ENCODE measurements around the gene CCDC93. TPM values are rescaled to one million over a fixed set of nuclear protein-coding genes. Genes with fewer than 3 reads are reported as not detected.

Gene CCDC93
- total and polyA plus RNA-seq, 2 of the 4 experiments (the other 2 are of a cell fraction) = 8.1 to 17.2 TPM

DNA sequence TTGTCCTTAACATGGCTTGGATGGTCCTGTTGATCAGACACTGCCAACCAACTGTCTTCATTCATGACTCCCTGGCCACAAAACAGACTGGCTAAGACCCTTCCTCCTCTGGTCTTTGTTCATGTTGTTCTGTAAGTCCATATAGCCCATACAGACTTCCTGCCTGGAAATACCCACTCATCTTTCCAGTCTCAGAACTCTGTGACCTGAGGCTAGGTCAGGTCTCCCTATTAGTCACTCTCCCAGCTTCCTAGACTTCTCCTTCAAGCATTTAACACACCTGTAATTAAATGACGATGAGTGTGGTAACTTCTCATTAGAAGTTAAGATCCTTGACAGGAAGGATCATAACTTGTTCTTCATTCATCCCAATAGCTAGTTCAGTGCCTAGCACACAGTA, 56.3 kb downstream of the CCDC93 start:
- H3K4me3 ChIP-seq (ENCODE audit: insufficient read depth, low read depth, low read length) = no peak overlapping the region
- no peaks in the 10 kb centered on the region for H3K27me3 ChIP-seq (ENCODE audit: control insufficient read depth, insufficient read depth, low read length)
- no peak overlapping the region for H2BK20ac ChIP-seq (ENCODE audit: low read depth, low read length)
- H2AFZ ChIP-seq (replicated peaks; ENCODE audit: low read length, poor library complexity) = no peak overlapping the region
- in situ Hi-C loops (cut with MboI; ENCODE audit: low sequenced_read_pairs) = no loop called here
- H2AK5ac ChIP-seq (ENCODE audit: low read depth, low read length) = peak overlapping the region; percentile 30; the same call in 1 of the 2 replicates
- no peak overlapping the region for H2BK15ac ChIP-seq (ENCODE audit: low read depth, low read length)
- H4K8ac ChIP-seq (ENCODE audit: low read depth in 2 of 2, low read length in 2 of 2) = no peak overlapping the region
- no peak overlapping the region for H3K9ac ChIP-seq (ENCODE audit: low read depth, low read length)
- CTCF ChIA-PET = interaction anchor here (0.5 to 2.3 kb wide), 2 partner anchors 23 to 143 kb away, joined by 4 to 9 read pairs; partner anchors contain the start of gene DDX18
- TF ChIP-seq CHD1 (IDR thresholded peaks at IDR 0.05; ENCODE audit: low read depth, low read length) = no peak
- TF ChIP-seq RAD21 (IDR thresholded peaks at IDR 0.05; ENCODE audit: low read length) = no peak
- TF ChIP-seq, protein P1, sequence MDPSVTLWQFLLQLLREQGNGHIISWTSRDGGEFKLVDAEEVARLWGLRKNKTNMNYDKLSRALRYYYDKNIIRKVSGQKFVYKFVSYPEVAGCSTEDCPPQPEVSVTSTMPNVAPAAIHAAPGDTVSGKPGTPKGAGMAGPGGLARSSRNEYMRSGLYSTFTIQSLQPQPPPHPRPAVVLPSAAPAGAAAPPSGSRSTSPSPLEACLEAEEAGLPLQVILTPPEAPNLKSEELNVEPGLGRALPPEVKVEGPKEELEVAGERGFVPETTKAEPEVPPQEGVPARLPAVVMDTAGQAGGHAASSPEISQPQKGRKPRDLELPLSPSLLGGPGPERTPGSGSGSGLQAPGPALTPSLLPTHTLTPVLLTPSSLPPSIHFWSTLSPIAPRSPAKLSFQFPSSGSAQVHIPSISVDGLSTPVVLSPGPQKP (IDR thresholded peaks at IDR 0.05; ENCODE audit: borderline replicate concordance, low read depth, low read length) = no peak
- TF ChIP-seq MXI1 (IDR thresholded peaks at IDR 0.05; ENCODE audit: borderline replicate concordance, low read depth, low read length) = no peak
- no peak for TF ChIP-seq BHLHE40 (IDR thresholded peaks at IDR 0.05; ENCODE audit: low read depth, low read length)
- no peak for TF ChIP-seq RFX5 (IDR thresholded peaks at IDR 0.05; ENCODE audit: low read depth, low read length)
- TF ChIP-seq NFE2L2 (IDR thresholded peaks at IDR 0.05; ENCODE audit: low read depth, low read length) = no peak
- TF ChIP-seq FOS (IDR thresholded peaks at IDR 0.05; ENCODE audit: low read depth, low read length) = no peak
- no peak for TF ChIP-seq MAFK (IDR thresholded peaks at IDR 0.05; ENCODE audit: low read depth, low read length)
- TF ChIP-seq, protein P2, sequence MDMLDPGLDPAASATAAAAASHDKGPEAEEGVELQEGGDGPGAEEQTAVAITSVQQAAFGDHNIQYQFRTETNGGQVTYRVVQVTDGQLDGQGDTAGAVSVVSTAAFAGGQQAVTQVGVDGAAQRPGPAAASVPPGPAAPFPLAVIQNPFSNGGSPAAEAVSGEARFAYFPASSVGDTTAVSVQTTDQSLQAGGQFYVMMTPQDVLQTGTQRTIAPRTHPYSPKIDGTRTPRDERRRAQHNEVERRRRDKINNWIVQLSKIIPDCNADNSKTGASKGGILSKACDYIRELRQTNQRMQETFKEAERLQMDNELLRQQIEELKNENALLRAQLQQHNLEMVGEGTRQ (IDR thresholded peaks at IDR 0.05; ENCODE audit: low read depth, low read length) = no peak
- TF ChIP-seq POLR2A (IDR thresholded peaks at IDR 0.05; ENCODE audit: low read depth, low read length) = no peak
- no peak for TF ChIP-seq SMC3 (IDR thresholded peaks at IDR 0.05; ENCODE audit: low read depth, low read length)
- no peak for TF ChIP-seq RCOR1 (IDR thresholded peaks at IDR 0.05; ENCODE audit: insufficient replicate concordance, low read length)
- TF ChIP-seq, protein P3, sequence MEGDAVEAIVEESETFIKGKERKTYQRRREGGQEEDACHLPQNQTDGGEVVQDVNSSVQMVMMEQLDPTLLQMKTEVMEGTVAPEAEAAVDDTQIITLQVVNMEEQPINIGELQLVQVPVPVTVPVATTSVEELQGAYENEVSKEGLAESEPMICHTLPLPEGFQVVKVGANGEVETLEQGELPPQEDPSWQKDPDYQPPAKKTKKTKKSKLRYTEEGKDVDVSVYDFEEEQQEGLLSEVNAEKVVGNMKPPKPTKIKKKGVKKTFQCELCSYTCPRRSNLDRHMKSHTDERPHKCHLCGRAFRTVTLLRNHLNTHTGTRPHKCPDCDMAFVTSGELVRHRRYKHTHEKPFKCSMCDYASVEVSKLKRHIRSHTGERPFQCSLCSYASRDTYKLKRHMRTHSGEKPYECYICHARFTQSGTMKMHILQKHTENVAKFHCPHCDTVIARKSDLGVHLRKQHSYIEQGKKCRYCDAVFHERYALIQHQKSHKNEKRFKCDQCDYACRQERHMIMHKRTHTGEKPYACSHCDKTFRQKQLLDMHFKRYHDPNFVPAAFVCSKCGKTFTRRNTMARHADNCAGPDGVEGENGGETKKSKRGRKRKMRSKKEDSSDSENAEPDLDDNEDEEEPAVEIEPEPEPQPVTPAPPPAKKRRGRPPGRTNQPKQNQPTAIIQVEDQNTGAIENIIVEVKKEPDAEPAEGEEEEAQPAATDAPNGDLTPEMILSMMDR (conservative IDR thresholded peaks at IDR 0.05; ENCODE audit: low read depth, low read length) = no peak
- TF ChIP-seq MAZ (IDR thresholded peaks at IDR 0.05; ENCODE audit: borderline replicate concordance, low read depth, low read length) = no peak
- TF ChIP-seq CEBPB (IDR thresholded peaks at IDR 0.05; ENCODE audit: low read depth, low read length) = no peak
- intact Hi-C loops (cut with micrococcal nuclease) = loop anchor here (5.0 kb wide), 1 partner anchor 45 kb away; no protein-coding TSS in a partner anchor
- H3K14ac ChIP-seq (replicated peaks; ENCODE audit: low read depth, low read length) = no peak overlapping the region; the same call in 1 of the 2 replicates
- no peak overlapping the region; the same call in 1 of the 2 replicates for H3K27ac ChIP-seq (ENCODE audit: insufficient read depth, low read length)
- WGBS, 2 experiments (ENCODE audit: extremely low coverage in 2 of 2, insufficient read length in 1 of 2) = no CpG with 5 or more reads among the region's 1 CpG
- no peak overlapping the region for H2BK5ac ChIP-seq (ENCODE audit: low read depth, low read length, poor library complexity, severe bottlenecking)
- H2AK9ac ChIP-seq (replicated peaks; ENCODE audit: low read depth, low read length, poor library complexity) = no peak overlapping the region
- peak overlapping the region; percentile 22; the same call in 1 of the 2 replicates for H4K5ac ChIP-seq (ENCODE audit: low read depth, low read length)
- H2BK120ac ChIP-seq (ENCODE audit: low read depth, low read length) = no peak overlapping the region
- no peaks in the 10 kb centered on the region for H3K9me3 ChIP-seq (ENCODE audit: control insufficient read depth, insufficient read depth, low read length)
- DNase-seq (no peak), ATAC-seq (ENCODE audit: low read depth) (no peak)
- H3K79me1 ChIP-seq (ENCODE audit: low read depth in 1 of 2, low read length in 2 of 2) = 0 out of 4 replicates have a peak, but pooled peaks cover 0 to 4% of the 10 kb centered on the region in 2 experiments
- POLR2A ChIA-PET (ENCODE audit: unreplicated experiment) = no interaction called here
- dilution Hi-C loops (cut with HindIII; ENCODE audit: low sequenced_read_pairs, unreplicated experiment) = no loop called here
- no peak overlapping the region for H3K56ac ChIP-seq (ENCODE audit: extremely low read depth, insufficient read depth, low read length)
- peak overlapping the region; percentile 38; the same call in 1 of the 2 replicates for H3K4ac ChIP-seq (ENCODE audit: low read depth, low read length)
- H3K9me1 ChIP-seq (ENCODE audit: insufficient read depth, low read length) = peaks cover 6% of the 10 kb centered on the region; the same call in 1 of the 2 replicates
- no peaks in the 10 kb centered on the region for H4K20me1 ChIP-seq (ENCODE audit: insufficient read depth, low read length)
- H4K91ac ChIP-seq (ENCODE audit: insufficient read depth, low read depth, low read length) = no peak overlapping the region; the same call in 1 of the 2 replicates
- no TSS peak for BruUV-seq (replicated peaks)
- peaks cover 5% of the 10 kb centered on the region for H3K4me1 ChIP-seq (ENCODE audit: control insufficient read depth, insufficient read depth, low read length)
- H3K4me2 ChIP-seq (ENCODE audit: low read depth, low read length) = no peak overlapping the region
- peaks cover 7% of the 10 kb centered on the region for H3K36me3 ChIP-seq (ENCODE audit: control insufficient read depth, insufficient read depth, low read length)
- H3K18ac ChIP-seq (ENCODE audit: low read depth, low read length) = peak overlapping the region; percentile 45; the same call in 1 of the 2 replicates
- H3K23ac ChIP-seq (ENCODE audit: low read depth, low read length) = no peak overlapping the region

All from IMR-90 (cell line).